ENCODE data around the gene NDUFB3.

DNA sequence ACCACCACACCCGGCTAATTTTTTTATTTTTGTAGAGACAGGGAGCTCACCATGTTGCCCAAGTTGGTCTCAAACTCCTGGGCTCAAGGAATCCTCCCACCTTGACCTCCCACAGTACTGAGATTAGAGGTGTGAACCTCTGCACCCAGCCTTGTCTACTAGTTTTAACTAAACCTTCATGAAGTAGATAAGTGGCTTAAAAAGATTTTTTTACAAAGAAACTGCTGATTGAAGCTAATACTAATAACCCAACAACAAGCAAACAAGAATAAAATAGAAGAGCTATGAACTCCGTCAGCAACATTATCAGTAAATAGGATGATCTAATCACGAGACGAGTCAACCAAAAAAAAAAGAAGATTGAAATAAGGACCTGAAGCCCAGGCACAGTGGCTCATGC is 18.8 kb downstream of the NDUFB3 start:
- TF ChIP-seq, protein P1, sequence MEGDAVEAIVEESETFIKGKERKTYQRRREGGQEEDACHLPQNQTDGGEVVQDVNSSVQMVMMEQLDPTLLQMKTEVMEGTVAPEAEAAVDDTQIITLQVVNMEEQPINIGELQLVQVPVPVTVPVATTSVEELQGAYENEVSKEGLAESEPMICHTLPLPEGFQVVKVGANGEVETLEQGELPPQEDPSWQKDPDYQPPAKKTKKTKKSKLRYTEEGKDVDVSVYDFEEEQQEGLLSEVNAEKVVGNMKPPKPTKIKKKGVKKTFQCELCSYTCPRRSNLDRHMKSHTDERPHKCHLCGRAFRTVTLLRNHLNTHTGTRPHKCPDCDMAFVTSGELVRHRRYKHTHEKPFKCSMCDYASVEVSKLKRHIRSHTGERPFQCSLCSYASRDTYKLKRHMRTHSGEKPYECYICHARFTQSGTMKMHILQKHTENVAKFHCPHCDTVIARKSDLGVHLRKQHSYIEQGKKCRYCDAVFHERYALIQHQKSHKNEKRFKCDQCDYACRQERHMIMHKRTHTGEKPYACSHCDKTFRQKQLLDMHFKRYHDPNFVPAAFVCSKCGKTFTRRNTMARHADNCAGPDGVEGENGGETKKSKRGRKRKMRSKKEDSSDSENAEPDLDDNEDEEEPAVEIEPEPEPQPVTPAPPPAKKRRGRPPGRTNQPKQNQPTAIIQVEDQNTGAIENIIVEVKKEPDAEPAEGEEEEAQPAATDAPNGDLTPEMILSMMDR (tag by site-specific recombination; IDR thresholded peaks at IDR 0.05), result no peak
- TF ChIP-seq ZNF138 (tag by site-specific recombination; IDR thresholded peaks at IDR 0.05; ENCODE audit: borderline replicate concordance) (no peak), ZNF548 (tag by site-specific recombination; IDR thresholded peaks at IDR 0.05) (no peak), ZNF350 (tag by site-specific recombination; IDR thresholded peaks at IDR 0.05) (no peak), RBAK (tag by site-specific recombination; IDR thresholded peaks at IDR 0.05) (no peak), ZNF670 (tag by site-specific recombination; IDR thresholded peaks at IDR 0.05; ENCODE audit: low read depth) (no peak), ZNF214 (tag by site-specific recombination; IDR thresholded peaks at IDR 0.05; ENCODE audit: borderline replicate concordance) (no peak), ZSCAN30 (tag by site-specific recombination; IDR thresholded peaks at IDR 0.05) (no peak), ZNF10 (tag by site-specific recombination; IDR thresholded peaks at IDR 0.05) (no peak), ZEB2 (tag by site-specific recombination; IDR thresholded peaks at IDR 0.05) (no peak), ZNF621 (tag by site-specific recombination; IDR thresholded peaks at IDR 0.05) (no peak), ZNF707 (tag by site-specific recombination; IDR thresholded peaks at IDR 0.05) (no peak)
- TF ChIP-seq, protein P2, sequence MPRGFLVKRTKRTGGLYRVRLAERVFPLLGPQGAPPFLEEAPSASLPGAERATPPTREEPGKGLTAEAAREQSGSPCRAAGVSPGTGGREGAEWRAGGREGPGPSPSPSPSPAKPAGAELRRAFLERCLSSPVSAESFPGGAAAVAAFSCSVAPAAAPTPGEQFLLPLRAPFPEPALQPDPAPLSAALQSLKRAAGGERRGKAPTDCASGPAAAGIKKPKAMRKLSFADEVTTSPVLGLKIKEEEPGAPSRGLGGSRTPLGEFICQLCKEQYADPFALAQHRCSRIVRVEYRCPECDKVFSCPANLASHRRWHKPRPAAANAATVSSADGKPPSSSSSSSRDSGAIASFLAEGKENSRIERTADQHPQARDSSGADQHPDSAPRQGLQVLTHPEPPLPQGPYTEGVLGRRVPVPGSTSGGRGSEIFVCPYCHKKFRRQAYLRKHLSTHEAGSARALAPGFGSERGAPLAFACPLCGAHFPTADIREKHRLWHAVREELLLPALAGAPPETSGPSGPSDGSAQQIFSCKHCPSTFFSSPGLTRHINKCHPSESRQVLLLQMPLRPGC (tag by site-specific recombination; IDR thresholded peaks at IDR 0.05), result no peak
- TF ChIP-seq, protein P3, sequence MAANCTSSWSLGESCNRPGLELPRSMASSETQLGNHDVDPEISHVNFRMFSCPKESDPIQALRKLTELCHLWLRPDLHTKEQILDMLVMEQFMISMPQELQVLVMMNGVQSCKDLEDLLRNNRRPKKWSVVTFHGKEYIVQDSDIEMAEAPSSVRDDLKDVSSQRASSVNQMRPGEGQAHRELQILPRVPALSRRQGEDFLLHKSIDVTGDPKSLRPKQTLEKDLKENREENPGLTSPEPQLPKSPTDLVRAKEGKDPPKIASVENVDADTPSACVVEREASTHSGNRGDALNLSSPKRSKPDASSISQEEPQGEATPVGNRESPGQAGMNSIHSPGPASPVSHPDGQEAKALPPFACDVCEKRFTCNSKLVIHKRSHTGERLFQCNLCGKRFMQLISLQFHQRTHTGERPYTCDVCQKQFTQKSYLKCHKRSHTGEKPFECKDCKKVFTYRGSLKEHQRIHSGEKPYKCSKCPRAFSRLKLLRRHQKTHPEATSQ (tag by site-specific recombination; IDR thresholded peaks at IDR 0.05), result no peak

All from HEK293 (cell line).